NCI-H524 (cell line): ENCODE data around the gene MFSD1.

Source experiments
- DNase-seq, 2 experiments: peaks; one replicate each; lab custom pipeline; 2025; lab: John Stamatoyannopoulos, UW

Gene MFSD1

DNA sequence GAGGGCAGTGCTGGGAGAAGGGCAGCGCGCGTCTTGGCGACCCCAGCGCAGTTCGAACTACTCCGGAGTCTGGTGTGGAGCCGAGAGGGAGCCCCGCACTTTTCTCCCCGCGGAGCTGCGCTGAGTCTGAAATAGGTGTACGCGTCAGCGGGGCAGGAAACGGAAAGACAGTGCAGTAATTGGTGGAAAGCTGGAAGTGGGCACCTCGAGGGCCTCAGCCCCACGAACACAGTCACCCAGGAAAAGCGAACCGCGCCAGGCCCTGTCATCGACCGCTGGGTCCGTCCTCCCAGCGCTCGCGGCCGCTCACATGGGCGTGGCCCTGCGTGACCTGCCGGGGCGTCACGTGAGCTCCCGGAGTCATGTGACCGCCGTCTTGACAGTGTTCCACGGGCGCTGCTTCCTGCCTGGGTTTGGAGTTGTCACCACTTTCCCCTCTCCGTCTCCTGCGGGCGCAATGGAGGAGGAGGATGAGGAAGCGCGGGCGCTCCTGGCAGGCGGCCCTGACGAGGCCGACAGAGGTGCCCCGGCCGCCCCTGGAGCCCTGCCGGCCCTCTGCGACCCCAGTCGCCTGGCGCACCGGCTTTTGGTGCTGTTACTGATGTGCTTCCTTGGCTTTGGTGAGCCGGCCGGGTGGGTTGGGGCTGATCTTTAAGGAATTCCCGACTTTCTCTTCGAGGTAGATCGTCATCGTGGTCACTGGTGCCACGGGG lies at the start of gene MFSD1:
Gene MFSD1, plus strand, starts transcription at position 359 of the 713 bp plus-strand sequence. Its CDS starts 99 bp downstream, at position 458.
- DNase-seq: peak; percentile 83 to 89

DNA sequence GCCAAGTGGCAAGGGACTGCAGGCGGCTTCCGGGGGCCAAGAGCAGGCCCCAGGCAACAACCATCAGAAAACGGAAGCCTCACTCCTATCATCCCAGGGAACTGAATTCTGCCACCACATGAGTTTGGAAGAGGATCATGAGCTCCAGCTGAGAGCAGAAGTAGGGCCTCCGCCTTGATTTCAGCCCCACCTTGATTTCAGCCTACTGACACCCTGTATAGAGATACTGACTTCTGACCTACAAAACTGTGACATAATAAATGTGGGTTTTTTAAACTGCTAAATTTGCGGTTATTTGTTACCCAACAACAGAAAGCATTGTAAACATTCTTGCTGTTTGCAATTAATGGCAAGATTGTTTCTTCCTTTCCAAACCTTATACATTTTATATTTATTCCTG lies 48.0 kb upstream of the MFSD1 start:
- no peak for DNase-seq

DNA sequence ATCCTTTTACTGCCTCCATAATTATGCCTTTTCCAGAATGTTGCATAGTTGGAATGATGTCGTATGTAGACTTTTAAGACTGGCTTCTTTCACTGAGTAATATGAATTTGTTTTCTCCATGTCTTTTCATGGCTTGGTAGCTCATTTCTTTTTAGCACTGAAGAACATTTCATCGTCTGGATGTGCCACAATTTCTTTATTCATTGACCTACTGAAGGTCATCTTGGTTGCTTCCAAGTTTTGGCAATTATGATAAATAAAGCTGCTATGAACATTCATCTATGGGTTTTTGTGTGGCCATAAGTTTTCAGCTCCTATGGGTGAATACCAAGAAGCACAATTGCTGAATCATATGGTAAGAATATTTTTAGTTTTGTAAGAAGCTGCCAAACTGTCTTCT lies 46.4 kb upstream of the MFSD1 start:
- no peak for DNase-seq

DNA sequence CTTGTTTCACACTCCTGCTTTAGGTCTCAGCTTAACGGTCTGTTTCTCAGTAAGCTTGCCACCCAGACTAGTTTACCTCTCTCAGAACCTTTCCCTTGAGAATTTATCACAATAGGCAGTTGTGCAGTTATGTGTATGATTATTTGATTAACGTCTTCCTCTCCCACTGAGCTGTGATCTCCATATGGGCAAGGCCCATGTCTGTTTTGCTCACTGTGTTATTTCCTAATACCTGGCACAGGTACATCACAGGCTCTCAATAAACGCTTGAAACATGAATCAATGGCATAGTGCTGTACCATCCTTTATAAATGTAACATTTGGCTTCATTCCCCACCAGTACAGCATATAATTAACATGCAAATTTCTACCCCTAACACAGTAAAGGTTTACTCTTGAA lies 40.5 kb upstream of the MFSD1 start:
- no peak for DNase-seq

- DNase-seq: no peak
Measured at GRCh38 chr3:158762701-158763100, 39.2 kb upstream of the MFSD1 start.

DNA sequence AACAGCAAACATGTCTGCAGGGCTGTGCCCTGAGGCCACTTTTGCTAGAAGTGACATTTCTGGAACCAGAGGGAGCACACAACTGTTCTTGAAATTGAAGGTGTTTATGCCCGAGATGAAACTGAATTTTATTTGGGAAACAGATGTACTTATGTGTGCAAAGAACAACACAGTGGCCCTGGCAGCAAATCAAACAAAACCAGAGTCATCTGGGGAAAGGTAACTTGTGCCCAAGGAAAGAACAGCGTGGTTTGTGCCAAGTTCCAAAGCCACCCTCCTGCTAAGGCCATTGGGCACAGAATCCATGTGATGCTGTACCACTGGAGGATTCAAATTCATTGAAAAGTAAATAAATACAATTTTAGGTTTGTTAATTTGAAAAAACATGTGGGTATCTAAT lies 38.4 kb upstream of the MFSD1 start:
- DNase-seq: no peak

DNA sequence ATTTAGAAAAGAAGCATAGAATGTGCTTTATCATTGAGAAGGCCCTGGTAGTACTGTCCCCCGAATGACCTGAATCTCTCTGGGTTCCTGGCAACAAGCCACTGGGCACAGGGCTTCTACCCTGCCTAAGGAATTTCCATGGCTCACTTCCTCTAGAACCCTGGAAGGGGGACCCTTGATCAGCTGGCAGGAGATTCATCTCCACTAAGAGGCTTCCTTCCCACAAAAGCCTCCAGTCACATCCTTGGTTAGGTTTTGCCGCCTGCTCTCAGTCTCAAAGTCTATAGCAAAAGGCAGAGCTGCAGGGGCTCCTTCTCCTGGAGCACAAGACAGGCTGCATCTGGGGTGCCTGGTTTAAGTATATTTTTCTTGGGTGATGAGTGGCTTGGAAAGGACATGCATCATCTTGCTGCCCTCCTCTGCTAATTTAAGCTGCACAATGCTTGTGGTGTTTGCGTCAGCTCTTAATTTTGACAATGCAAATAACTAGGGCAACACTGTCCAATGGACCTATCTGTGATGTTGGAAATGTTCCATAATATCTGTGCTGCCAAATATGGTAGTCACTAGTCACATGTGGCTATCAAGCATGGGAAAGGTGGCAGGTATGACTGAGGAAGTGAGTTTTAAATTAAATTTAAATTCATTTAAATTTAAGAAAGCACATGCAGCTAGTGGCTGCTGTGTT lies 36.2 kb upstream of the MFSD1 start:
- DNase-seq: no peak

DNA sequence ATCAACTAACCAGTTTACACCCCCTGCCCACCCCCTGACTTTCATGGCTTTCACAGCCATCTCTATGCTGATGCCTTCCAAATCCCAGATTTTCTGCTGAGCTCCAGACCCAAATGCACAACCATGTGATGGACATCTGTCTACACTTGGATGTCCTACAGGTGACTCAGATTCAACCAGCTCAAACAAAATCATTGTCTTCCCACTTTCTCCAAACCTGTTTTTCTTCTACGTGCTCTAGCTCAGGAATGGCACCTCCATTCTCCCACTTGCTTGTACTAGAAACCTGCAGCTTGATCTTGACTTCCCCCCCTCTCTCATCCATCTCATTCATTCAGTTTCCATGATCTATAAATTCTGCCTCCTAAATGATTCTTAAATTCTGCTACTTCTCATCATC lies 35.5 kb upstream of the MFSD1 start:
- no peak for DNase-seq

DNA sequence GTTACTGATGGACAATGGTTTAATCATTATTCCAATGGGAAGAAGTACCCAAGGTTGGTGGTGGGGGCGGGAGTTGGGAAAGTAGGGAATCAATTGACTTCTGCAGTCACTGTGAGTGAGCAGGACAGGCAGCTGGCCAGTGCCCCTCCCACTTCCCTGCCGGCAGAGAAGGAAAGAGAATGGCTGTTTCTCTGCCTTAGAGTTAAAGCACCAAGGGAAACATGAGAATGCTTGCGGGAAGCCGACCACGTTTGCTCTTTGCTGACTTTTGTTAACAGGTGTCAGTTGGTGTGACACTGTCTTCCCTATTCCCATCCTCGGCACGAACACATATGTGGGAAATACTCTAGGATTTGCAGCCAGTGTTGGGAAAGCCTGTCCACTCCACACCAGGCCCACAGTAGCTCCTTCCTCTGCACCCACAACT lies 33.5 kb upstream of the MFSD1 start:
- DNase-seq: no peak

DNA sequence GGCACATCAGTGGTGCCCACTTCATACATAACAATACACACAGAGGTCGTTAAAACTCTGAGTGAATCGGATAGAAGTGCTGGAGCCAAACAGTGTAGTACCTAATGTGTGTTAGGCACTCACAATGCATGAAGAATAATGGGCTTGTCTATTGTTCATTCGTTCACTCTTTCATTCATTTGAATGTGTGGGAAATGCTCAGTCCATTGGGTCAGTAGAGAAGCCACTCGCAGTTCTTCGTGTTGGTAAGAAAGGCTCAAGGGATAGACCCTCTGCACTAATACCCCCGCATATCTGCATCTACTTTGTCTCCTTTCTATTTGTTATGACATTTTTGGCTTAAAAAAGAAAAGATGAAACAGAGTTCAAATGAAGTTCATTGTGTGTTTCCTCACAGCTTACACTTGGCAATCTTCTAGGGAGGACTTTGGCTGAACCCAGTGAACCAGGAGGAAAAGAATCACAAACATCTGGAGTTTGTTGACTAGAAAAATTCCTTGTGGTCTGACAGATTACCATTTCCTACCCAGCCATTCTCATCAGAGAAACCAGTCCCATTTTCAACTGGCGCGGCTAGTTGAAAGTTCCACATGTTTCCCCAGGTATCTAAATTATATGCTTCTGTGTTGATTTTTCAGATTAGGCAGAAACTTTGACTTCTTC lies 32.8 kb upstream of the MFSD1 start:
- no peak for DNase-seq

DNA sequence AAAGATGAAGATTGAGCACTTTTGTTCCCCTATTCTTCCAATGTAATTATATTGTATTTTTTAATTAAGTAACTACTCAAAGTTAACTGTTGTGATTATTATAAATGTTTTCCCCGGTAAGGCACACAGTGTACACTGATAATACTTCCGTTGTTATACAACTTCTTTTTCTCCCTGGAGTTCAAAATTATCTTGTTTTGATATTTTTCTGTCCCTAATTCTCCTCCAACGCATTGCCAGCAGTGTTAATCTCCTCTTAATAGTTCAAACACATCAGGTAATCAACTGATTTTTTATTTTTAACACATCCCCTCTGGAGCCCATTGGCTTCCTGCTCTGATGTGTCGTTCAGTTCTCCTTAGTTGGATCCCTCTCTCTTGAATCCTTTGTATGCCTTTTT lies 32.3 kb upstream of the MFSD1 start:
- no peak for DNase-seq

GRCh38 chr3:158769952-158770740 lies 31.7 kb upstream of the MFSD1 start:
- no peak for DNase-seq

DNA sequence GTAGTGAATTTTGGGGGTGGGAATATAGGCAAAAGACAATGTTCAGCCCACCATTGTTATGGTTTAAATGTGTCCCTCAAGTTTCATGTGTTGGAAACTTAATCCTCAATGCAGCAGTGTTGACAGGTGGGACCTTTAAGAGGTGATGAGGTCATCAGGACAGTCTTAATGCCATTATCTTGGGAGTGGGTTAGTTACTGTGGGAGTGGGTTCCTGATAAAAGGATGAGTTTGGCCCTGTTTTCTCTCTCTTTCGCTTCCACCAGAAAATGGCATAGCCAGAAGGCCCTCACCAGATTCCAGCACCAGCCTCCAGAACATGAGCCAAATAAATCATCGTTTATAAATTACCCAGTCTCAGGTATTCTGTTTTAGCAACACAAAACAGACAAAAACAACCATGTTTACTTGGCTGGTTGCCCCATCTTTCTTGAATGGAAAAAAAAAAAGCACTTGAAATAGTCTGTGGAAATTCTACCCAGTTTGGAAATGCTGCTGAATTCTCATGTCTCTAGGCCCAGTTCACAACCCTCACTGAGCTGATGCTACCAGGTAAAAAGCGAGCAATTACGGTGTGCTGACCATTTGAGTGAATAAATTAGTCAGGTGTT lies 31.0 kb upstream of the MFSD1 start:
- no peak for DNase-seq

DNA sequence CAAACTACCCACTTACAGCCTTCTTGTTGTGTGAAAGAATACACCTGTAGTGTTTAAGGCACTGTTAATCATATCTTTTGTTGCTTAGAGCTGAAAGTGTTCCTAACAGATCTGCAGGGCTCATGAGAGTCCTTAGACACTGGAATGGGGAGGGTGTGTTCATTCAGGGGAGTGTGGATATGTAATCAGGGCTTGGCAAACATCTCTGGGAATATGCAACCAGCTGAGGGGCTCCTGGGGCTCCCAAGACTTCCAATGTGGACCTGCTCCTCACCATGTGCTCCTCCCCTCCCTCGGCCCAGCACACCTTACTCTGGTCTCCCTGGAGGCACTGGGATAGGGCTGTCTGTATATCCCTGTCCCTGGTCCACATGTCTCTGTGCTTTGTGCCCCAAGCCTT lies 30.3 kb upstream of the MFSD1 start:
- no peak for DNase-seq

- no peak for DNase-seq
Measured at GRCh38 chr3:158771982-158772381, 29.9 kb upstream of the MFSD1 start.

GRCh38 chr3:158773166-158773565 lies 28.7 kb upstream of the MFSD1 start:
- no peak for DNase-seq

DNA sequence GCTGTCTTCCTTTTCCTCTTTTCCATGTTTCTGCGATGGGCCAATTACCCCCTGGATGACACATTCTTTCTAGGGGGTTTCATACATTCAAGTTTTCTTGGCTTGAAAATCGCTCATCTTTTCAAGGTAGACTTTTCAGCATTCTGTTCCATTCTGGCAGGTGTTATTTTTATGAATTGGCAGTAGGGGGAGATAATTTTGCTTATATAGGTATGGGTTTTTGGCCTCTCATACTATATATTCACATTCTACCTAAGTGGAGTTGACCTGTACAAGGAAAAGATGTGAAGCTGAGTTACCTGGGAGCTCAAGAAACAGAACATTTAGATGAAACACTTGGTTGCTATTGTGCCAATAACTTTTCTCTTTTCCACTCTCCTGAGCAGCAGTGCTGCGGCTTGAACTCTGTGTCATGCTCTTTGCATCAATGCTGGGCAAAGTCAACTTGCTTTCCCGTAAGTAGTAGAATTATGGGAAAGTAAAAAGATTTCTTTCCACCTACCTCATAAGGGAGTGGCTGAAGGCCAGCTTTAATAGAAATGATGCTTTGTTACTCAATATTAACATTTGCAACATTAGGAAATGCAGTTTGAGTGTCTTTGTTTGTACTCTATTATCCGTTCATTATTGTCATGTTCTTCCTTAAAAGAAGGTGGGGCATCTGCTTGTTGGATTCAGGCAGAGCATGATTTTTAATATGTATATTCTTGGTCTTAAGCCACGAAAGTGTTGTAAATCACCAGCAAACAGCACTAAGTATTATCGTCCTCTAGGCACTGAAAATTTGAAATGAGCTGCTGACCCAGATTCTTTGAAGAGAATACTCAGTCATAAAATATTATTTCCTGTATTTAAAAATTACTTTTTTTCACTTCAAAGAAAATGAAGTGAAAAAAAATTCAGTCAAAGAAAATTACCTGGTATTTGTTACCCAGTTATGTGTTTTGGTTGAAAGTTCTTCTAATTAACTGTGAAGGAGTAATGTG lies 27.7 kb upstream of the MFSD1 start:
- no peak for DNase-seq

GRCh38 chr3:158774965-158775364 lies 26.9 kb upstream of the MFSD1 start:
- no peak for DNase-seq

- DNase-seq: no peak
Measured at GRCh38 chr3:158775426-158776410, 26.1 kb upstream of the MFSD1 start.
